Activated CD4-positive, alpha-beta T cell treated with anti-CD3 and anti-CD28 coated beads, Interleukin-2, Interleukin-4, amounts not matched to agents 100 ng/mL and 50 ng/mL, durations not matched to agents 16 hours and 8 hours (primary cell): ENCODE results near the gene ZG16.
"Not testable (repeated sequence)": the region's sequence is repeated elsewhere in the genome, so short reads cannot be mapped to it uniquely, and the experiment has no call there.

Experiments
- DNase-seq: peaks from one replicate; pipeline ENCODE4 v3.0.0-alpha.2; 2020; ENCODE audit warnings: low spot score

The ZG16 gene, protein sequence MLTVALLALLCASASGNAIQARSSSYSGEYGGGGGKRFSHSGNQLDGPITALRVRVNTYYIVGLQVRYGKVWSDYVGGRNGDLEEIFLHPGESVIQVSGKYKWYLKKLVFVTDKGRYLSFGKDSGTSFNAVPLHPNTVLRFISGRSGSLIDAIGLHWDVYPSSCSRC

GRCh38 chr16:29777576-29778350, at the start of gene ZG16:
ZG16 (plus strand) TSS chr16:29778256; CDS start chr16:29779267, 1,011 bp downstream.
- no peak for DNase-seq

DNA sequence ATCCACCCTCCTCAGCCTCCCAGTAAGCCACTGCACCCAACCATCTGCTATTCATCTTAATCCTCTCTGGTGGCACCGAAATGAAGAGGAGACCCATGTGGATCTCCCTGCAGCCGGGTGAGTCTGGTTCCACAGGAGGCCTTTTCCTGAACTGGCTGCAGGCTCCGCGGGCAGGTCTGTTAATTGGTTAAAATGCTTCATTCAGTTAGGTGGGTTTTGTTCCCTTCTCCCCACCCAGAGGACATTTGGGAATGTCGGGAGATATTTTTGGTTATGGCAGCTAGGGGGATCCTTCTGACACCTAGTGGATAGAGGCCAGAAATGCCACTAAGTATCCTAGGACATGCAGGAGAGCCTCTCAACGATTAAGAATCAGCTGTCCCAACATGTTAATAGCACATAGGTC, 48.9 kb upstream of the ZG16 start:
- DNase-seq: no peak

DNA sequence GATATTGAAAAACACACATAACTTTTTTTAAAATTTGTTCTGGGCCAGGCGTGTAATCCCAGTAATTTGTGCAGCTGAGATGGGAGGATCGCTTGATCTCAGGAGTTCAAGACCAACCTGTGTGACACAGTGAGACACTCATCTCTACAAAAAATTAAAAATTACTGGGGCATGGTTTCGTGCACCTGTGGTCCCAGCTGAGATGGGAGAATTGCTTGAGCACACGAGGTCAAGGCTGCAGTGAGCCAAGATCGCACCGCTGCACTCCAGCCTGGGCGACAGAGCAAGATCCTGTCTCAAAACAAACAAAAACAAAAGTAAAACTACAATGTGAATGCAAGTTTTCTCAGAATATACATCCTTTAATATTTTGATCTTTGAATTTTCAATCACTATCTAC, 47.4 kb upstream of the ZG16 start:
- no peak for DNase-seq

DNA sequence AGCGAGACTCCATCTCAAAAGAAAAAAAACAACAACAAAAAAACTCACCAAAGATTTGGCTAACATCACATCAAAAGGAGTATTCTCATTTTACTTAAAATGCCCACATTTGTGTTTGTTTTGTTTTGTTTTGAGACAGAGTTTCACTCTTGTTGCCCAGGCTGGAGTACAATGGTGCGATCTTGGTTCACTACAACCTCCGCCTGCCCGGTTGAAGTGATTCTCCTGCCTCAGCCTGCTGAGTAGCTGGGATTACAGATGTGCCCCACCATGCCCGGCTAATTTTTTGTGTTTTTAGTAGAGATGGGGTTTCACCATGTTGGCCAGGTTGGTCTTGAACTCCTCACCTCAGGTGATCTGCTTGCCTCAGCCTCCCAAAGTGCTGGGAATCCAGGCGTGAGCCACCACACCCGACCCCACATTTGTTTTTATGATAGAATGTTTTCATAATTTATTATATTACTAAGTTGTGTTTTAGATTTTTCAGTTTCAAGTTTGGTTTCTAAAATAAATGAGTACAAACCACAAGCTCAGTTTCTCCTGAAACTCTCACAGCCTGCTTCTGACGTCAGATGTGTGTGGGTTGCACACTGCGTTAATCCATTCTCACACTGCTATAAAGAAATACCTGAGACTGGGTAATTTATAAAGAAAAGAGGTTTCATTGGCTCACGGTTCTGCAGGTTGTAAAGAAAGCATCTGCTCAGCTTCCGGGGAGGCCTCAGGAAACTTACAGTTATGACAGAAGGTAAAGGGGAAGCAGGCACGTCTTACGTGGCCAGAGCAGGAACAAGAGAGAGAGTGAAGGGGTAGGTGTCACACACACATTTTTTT, 46.1 kb upstream of the ZG16 start:
- DNase-seq: peak; percentile 69

GRCh38 chr16:29734786-29735185, 43.3 kb upstream of the ZG16 start:
- DNase-seq: no peak

GRCh38 chr16:29736112-29736511, 41.9 kb upstream of the ZG16 start:
- DNase-seq: no peak

DNA sequence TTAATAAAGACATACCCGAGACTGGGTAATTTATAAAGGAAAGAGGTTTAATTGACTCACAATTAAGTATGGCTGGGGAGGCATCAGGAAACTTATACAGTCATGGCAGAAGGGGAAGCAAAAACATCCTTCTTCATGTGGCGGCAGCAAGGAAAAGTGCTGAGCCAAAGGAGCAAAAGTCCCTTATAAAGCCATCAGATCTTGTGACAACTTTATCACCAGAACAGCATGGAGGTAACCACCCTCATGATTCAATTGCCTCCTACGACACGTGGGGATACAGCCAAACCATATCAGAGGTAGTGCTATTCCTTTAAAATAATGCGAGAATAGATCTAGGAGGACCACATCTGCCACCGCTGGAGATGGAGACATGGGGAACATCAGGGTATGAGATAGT, 41.3 kb upstream of the ZG16 start:
- no peak for DNase-seq

DNA sequence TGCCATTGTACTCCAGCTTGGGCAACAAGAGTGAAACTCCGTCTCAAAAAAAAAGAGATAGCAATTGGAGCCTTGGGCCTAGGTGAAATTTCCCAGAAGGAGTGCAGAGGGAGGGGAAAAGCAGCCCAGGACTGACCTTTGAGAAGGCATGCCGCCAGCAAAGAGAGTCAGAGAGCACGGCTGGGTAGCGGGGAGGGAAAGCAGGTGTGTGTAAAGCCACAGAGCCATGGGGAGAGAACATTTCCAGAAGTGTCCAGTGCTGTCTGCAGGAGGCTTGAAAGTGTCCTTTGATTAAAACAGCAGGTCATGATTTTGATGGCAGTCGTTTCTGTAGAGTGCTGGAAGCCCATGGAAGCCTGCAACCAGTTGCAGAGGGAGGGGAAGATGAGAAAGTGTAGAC, 40.3 kb upstream of the ZG16 start:
- DNase-seq: no peak

GRCh38 chr16:29738514-29738913, 39.5 kb upstream of the ZG16 start:
- DNase-seq: peak; percentile 67

DNA sequence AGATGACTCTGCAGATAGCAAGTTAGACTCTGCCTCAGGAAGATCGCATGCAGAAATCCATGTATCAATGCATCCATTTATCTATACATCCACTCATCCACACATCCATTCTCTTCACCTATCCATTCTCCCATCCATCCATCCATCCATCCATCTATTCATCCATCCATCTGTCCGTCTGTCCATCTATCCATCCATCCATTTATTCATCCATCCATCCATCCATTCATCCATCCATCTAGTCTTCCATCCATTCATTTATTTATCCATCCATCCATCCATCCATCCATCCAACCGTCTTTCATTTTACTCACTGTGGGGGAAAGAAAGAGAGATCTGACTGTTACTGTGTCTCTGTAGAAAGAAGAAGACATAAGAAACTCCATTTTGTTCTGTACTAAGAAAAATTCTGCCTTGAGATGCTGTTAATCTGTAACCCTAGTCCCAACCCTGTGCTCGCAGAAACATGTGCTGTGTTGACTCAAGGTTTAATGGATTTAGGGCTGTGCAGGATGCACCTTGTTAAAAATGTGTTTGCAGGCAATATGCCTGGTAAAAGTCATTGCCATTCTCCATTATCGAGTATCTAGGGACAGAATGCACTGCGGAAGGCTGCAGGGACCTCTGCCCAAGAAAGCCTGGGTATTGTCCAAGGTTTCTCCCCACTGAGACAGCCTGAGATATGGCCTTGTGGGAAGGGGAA, 38.0 kb upstream of the ZG16 start:
- DNase-seq: not testable (repeated sequence)

DNA sequence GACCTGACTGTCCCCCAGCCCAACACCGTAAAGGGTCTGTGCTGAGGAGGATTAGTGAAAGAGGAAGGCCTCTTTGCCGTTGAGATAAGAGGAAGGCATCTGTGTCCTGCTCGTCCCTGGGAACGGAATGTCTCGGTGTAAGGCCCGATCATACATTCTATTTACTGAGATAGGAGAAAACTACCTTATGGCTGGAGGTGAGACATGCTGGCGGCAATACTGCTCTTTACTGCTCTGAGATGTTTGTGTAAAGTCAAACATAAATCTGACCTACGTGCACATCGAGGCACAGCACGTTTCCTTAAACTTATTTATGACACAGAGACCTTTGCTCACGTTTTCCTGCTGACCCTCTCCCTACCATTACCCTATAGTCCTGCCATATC, 37.4 kb upstream of the ZG16 start:
- DNase-seq: not testable (repeated sequence)

DNA sequence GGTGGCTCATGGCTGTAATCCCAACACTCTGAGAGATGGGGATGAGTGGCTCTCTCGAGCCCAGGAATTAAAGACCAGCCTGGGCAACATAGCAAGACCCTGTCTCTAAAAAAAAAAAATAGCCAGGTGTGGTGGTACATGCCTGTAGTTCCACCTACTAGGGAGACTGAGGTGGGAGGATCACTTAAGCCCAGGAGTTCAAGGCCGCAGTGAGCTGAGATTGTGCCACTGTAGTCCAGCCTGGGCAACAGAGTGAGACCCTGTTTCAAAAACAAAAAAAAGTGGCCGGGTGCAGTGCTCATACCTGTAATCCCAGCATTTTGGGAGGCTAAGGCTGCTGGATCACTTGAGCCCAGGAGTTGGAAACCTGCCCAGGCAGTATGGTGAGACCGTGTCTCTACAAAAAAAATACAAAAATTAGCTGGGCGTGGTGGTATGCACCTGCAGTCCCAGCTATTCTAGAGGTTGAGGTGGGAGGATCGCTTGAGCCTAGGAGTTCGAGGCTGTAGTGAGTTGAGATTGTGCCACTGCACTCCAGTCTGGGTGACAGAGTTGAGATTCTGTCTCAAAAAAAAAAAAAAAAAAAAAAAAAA, 35.3 kb upstream of the ZG16 start:
- no peak for DNase-seq

DNA sequence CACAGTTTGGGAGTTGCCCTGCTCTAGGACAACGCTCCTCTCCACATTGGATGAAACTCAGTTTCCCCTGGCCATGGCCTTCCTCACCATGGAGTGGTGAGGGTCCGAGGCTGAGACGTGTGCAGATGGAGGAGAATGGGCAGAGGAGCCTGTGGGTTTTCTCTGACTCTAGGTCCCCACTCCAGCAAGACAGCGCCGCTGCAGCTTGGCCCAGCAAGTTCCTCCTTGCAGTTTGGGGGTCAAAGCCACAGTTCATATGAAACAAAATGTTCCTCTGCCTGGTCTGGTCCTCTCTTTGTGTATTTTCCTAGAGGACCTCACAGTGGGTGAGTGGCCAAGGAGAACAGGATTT, 34.6 kb upstream of the ZG16 start:
- DNase-seq: no peak

- no peak for DNase-seq
Measured at GRCh38 chr16:29743827-29744531, 34.1 kb upstream of the ZG16 start.

DNA sequence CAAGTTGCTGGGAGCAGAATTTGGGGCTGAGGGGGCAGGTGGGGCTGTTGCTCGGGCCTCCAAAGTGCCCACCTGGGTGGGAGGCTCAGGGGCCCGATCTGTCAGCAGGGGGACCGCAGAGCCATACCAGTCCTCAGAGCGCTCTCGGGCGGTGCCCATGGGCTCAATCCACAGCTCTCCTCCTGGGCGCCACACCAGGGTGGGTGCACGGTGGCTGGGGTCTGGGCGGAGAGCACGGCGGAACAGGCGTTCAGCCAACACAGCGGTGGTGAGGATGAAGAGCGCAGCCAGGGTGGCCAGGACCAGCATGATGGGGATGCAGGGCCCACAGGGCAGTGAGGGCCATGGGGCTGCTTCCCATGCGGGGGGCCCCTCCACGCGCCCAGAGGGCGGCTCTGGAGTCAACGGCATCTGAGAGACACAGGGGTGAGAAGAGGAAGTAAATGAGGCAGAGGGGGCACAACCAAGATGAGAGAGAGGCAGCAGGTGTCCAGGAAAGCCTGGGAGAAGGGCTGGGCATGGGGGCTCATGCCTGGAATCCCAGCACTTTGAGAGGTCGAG, 33.4 kb upstream of the ZG16 start:
- DNase-seq: no peak

DNA sequence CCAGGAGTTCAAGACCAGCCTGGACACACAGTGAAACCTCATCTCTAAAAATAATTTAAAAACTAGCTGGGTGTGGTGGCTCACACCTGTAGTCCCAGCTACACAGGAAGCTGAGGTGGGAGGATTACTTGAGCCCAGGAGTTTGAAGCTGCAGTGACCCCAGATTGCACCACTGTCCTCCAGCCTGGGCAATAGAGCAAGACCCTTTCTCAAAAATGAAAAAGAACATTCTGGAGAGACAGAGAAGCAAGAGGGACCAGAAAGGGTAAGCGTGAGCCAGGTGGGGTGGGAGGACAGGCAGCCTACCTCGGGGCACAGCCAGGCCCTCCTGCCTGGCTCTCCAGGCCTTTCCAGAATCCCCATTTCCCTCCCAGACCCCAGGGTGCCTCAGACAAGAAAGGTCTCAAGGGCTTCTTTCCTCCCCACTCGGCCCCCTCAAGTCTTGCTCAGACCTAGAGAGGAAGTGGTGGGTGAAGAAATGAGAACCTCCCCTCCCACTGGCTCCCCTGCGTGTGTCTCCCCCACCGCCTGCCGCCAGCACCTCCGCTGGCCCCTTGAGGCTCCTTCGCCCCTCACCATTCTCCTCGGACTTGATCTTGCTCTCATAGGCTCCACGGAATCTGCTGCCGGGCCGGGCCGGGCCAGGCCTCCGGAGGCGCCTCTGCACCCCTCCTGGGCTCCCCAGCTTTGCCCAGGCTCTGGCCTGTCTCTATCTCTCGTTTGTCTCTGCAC, 32.8 kb upstream of the ZG16 start:
- DNase-seq: peak; percentile 59

DNA sequence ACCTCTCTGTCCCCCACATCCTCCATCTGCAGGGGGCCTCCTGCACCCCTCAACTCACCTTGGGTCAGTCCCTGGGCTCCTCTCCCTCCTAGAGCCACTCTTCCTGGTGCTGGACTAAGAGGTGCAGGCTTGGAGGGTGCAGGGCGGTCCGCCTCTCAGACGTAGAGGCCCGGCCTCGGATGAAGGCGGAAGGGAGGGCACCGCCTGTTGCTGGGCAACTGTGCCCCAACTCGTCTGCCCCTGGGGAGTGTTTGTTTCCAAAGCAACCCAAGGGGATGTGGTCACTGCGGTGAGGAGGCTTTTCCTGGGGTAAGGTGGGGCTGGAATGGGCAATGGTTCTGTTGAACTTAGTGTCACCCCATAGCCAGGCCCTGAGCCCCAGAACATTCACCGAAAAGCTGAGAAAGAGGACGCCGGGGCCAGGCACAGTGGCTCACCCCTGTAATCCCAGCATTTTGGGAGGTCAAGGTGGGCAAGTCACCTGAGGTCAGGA, 32.2 kb upstream of the ZG16 start, which contains the start of gene C16orf54:
Gene C16orf54, minus strand, starts transcription at position 138 of the 493 bp plus-strand sequence. CDS start 1,039 bp downstream, outside the sequence.
- DNase-seq: peak; percentile 92

DNA sequence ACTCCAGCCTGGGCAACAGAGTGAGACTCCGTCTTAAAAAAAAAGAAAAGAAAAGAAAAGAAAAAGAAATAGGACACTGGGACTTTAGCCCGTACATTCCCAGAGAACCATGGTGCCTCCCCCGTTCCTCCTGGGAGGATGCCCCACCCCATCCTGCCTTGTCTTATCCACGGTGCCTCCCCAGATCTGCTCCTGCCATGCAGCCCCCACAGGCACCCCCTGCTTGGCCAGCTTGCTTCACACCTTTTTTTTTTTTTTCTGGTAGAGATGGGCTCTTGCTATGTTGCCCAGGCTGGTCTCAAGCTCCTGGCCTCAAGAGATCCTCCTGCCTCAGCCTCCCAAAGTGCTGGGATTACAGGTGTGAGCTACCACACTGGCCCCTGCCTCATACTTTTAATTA, 31.5 kb upstream of the ZG16 start:
- not testable (repeated sequence) for DNase-seq

DNA sequence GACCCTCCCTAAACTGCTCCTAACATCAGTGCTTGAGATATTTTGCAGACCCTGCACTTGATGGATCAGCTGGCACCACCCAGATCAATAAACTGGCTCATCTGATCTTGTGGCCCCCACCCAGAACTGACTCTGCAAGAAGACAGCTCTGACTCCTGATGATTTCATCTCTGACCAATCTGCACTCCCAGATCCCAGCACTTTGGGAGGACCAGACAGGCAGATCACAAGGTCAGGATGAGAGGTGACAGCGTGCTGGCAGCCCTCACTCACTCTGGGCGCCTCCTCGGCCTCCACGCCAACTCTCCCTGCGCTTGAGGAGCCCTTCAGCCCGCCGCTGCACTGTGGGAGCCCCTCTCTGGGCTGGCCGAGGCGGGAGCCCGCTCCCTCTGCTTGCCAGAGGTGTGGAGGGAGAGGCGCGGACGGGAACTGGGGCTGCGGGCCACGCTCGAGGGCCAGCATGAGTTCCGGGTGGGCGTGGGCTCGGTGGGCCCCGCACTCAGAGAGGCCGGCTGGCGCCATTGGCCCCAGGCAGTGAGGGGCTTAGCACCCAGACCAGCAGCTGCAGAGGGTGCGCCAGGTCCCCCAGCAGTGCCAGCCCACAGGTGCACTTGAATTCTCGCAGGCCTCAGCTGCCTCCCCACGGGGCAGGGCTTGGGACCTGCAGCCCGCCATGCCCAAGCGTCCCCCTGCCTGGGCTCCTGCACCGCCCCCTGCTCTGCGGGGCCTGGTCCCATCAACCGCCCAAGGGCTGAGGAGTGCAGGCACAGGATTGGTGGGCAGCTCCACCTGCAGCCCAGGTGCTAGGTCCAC, 29.9 kb upstream of the ZG16 start:
- DNase-seq: no peak
